Hematopoietic multipotent progenitor cell treated with erythropoietin and hydrocortisone succinate and interleukin-3 and kit ligand, for 8 days (in vitro differentiated cells): ENCODE measurements around the gene CNN2.

Source experiments
- DNase-seq: peaks from one replicate; pipeline ENCODE4 v3.0.0-alpha.2; 2015

Gene CNN2

DNA sequence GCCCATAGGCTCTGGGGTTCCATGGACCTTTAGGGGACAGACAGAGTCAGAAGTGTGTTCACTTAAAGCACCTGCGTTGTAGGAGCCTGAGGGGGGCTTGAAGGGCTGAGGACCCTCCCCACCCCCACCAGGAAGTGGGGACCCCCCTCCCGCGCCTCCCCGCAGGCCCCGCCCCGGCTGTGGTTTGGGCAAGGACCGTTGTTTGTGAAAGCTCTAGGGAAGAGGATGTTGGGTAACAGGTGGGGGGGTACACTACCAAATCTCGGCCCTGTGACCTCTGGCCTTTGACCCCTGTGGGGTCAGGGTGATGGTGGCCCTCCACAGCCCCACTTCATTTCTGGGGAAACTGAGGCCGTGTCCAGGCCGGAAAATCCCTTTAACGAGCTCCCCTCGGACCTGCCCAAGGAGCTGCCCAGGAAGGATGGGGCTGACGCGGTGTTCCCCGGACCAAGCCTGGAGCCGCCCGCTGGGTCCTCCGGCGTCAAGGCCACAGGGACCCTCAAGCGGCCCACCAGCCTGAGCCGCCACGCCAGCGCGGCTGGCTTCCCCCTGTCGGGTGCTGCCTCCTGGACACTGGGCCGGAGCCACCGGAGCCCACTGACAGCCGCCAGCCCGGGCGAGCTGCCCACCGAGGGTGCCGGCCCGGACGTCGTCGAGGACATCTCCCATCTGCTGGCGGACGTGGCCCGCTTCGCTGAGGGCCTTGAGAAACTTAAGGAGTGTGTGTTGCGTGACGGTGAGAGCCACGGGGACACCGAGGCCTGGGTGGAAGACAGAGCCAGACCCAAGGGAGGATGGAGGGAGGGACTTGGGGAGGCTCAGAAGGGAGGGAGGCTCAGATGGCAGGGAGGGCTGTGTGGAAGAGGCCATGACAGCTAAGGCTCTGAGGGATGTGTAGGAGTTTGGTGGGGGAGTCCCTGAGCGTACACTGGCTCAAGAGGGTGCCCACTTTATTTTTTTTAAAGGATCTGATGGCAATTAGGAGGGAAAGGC, 41.9 kb downstream of the CNN2 start:
- DNase-seq = peak; percentile 41

DNA sequence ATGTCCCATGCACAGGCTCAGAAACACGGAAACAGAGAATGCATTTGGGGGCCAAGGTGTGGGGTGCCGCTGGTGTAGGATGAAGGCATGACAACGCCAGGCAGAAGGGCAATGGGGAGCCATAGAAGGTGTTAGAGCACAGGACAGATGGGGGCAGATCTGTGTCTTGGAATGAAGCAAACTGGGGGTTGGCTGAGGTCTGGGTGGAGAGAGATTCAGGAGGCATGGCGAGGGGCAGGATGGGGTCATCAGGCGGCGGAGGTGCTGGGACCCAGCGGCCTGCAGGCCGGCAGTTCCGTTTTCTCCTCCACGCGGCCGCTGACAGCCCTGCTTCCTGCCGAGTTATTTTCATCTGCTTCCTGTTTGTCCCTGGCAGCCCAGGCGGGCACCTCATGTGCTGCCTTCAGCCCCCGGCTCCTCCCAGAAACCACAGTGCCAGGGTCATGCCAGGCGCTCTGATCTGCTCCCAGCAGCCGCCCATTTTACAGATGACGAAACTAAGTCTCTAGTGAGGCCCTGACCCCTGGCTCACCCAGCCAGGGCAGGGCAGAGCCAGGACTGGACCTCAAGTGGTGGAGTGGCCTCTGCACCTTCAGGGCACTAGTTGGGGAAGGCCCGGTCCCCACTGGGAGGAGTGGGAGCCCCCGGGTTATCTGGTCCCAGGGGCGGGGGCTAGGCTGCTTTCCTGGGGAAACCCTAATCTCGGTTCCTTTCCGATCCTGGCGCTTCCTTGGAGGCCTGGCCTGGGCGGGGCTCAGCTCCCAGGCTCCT, 42.8 kb downstream of the CNN2 start:
- peak; percentile 91 for DNase-seq

DNA sequence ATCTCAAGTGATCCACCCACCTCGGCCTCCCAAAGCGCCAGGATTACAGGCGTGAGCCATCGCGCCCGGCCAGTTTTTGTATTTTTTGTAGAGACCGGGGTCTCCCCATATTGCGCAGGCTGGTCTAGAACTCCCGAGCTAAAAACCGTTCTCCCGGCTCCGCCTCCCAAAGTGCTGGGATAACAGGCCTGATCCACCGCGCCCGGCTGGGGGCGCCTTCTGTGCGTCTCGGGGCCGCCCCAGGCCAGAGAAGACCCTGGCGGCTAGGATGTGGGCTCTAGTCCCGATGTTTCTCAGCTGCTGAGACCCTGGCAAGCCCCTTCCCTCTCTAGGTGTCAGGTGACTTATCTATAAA, 44.1 kb downstream of the CNN2 start:
- DNase-seq = no peak

DNA sequence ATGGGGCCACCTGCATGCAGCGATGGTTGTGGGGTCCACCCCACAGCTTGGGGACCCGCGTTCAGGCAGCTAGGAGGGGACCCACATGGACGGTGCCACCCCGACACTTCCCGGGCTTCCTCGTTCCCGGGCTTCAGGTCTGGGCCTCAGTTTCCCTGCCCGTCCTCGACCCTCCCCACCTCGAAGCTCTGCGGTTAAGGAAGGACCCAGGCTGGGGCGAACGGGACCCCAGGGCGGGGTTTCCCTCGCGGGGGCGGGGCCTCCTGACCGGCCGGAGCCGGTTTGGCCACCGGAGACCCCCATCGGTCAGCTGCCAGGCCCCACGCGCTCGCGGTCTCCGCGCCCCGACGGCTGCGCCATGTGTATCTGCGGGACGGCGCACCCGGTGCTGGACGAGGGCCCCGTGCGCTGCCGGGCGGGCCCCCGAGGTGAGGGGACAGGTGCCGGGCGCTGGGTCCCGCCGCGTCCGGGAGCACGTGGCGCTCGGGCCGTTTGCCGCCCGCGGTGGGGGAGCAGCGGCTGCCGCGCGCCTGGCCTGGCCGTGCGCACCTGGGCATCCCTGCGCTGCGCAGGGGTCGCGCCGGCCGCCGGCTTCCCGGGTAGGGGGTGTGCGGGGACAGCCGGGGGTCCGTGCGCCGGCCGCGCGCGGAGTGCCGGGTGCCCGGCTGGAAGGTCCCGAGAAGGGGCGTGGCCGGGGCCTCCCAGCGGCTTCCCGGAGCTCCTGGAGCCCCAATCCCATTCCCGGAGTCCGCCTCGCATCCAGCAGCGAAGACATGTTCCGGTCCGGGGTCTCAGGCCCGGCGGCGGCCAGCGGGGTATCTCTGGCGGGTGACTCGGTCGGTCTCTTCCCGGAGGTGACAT, 44.8 kb downstream of the CNN2 start:
- no peak for DNase-seq

DNA sequence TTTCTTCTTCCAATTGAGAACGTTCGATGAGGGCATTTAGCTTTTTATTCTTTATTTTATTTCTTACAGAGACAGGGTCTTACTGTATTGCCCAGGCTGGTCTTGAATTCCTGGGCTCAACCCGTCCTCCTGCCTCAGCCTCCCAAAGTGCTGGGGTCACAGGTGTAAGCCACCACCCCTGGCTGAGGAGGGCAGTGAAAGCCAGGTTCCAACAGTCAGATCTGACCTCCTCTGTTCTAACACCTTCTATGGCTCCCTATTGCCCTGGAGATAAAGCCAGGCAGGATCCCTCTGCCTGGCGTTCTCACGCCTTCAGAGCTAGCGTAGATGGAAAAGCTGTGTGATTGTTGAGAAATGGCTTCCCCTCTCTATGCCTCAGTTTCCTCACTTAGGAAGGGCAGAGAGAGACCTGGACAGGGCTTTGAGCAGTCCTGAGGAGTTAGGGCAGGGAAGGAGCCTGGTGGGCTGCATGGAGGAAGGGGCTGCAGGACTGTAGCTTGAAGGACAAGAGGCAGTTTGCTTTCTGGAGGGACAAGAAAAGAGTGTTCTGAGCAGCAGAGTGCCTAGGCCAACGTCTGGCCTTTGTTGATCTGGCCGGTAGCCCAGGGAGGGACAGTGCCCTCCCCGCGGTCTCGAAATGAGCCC, 46.1 kb downstream of the CNN2 start:
- DNase-seq = no peak

DNA sequence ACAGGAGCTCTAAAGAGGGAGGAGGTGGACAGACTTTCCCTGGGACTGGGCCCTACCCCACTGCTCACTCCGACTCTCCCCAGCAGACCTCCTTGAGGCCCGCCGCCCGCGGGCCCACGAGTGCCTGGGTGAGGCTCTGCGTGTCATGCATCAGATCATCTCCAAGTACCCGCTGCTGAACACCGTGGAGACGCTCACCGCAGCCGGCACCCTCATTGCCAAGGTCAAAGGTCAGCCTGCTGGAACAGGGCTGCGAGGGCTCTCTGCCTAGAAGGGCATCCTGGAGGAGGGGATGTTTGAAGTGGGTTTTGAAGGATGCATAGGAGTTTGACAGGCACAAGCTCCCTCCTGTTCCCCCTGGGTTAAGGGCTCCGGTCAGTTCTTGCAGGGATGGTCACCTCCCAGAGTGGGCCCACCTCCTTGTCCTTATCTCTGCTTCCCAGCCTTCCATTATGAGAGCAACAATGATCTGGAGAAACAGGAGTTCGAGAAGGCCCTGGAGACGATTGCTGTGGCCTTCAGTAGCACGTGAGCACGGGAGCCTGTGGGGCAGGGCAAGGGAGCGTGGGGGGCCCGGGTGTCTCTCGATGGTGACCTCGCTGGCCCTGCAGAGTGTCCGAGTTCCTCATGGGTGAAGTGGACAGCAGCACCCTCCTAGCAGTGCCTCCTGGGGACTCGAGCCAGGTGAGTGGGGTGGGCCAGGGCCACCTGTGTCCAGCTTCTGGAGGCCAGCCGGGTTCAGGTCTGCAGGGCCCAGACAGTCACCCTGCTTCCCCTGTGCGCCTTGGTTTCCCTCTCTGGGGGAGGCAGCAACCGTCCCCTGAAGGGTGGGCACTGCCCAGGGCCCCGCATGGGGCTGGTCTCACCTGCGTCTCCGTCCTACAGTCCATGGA, 46.9 kb downstream of the CNN2 start:
- DNase-seq = no peak

DNA sequence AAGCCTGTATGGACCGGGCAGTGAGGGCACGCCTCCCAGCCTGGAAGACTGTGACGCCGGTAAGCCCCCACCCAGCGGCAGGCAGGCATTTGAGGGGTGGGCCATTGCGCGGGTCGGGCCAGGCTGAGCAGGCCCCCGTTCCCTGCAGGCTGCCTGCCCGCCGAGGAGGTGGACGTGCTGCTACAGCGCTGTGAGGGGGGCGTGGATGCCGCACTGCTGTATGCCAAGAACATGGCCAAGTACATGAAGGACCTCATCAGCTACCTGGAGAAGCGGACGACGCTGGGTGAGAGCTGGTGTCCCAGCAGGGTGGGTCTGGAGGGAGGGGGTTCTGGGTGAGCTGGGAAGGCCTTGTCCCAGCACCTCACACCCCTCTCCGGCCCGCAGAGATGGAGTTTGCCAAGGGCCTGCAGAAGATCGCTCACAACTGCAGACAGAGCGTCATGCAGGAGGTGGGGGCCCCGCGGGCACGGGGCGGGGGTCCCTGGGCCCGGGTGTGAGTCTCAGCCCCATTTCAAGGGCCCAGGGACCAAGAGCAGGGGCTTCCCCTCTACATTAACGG, 47.6 kb downstream of the CNN2 start:
- DNase-seq = no peak

DNA sequence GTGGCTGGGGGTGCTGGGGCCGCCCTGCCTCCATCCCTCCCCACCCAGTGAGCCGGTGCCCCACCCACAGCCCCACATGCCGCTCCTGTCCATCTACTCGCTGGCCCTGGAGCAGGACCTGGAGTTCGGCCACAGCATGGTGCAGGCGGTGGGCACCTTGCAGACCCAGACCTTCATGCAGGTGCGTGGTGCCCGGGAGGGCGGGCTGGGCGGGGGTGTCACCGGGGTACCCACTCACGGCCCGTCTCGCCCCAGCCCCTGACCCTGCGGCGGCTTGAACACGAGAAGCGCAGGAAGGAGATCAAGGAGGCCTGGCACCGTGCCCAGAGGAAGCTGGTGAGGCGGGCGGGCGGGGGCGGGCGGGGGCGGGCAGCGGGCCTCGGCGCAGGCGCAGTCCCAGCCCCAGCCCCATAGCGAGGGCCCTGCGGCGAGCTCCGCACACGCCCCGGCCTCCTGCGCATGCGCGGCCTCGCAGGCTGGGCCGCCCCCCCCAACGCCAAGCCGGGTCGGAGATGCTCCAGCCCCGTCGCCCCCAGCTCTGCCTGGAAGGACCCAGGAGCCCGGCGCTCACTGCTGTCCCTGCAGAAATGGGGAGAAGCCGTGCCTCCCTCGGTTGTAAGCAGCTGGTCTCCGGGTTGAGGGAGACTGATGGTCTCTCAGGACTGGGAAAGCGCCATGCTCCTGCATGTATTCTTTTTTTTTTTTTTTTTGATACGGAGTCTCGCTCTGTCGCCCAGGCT, 48.3 kb downstream of the CNN2 start:
- DNase-seq = peak; percentile 91

- no peak for DNase-seq
Observed at GRCh38 chr19:1076046-1076386, 49.6 kb downstream of the CNN2 start.

GRCh38 chr19:1076951-1077350, 50.5 kb downstream of the CNN2 start:
- peak; percentile 32 for DNase-seq

DNA sequence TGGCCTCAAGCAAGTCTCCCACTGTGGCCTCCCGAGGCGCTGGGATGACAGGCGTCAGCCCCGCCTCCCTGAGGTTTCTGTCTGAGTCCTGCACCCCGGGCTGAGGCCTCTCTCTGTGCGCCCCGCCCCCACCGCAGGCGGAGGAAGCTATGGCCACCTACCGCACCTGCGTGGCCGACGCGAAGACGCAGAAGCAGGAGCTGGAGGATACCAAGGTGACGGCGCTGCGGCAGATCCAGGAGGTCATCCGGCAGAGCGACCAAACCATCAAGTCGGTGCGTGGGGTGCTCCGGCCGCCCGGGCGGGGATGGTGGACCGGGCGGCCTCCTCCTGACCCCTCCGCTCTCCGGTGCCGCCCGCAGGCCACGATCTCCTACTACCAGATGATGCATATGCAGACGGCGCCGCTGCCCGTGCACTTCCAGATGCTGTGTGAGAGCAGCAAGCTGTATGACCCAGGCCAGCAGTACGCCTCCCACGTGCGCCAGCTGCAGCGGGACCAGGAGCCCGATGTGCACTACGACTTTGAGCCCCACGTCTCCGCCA, 53.2 kb downstream of the CNN2 start:
- no peak for DNase-seq

DNA sequence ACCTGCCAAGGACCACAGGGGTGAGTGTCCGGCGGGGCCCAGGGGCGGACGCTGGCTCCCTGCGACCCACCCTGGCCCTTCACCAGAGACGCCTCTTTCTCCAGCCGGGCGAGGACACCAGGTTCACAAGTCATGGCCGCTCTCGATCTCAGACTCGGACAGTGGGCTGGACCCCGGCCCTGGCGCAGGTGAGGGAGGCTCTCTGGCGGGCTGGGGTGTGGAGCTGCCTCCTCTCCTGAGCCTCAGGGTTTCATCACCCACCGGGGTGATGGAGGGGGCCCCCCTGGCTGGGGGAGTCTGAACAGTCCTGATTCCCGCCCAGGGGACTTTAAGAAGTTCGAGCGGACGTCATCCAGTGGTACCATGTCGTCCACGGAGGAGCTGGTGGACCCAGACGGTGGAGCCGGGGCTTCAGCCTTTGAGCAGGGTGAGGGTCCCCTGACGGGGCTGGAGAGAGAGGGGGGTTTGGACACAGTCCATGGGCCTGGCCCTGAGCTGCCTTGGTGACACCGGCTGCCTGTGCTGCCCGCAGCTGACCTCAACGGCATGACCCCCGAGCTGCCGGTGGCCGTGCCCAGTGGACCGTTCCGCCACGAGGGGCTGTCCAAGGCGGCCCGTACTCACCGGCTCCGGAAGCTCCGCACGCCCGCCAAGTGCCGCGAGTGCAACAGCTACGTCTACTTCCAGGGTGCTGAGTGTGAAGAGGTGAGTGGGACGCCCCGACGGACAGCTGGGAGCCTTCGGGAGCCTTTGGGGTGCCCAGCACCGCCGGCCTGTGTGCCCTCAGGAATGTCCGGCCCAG, 54.2 kb downstream of the CNN2 start:
- no peak for DNase-seq

DNA sequence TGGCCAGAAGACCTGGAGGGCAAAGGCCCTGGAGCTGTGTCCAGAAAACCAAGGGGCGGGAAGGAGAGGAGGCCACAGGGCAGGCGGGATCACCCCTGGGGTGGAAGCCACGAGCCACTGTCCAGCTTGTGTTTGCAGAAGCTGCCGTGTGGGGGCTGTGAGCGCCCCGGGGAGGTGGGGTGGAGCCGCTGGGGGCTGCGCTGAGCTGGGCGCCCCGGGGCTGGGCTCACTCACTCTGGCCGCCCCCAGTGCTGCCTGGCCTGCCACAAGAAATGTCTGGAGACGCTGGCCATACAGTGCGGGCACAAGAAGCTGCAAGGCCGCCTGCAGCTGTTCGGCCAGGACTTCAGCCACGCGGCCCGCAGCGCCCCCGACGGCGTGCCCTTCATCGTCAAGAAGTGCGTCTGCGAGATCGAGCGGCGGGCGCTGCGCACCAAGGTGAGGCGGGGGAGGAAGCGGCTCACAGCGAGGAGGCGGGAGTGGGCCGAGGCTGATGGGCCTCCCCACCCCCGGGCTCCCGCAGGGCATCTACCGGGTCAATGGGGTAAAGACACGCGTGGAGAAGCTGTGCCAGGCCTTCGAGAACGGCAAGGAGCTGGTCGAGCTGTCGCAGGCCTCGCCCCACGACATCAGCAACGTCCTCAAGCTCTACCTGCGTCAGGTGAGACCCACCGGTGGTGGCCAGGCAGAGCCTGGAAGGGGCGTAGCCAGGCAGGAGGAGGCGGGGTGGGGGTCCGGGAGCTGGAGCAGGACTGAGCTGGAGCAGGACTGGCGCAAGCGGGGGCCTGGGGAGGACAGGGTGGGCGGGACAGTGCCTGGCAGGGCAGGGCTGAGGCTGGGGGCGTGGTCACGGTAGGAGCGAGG, 55.1 kb downstream of the CNN2 start:
- DNase-seq = no peak

GRCh38 chr19:1082165-1082927, 55.9 kb downstream of the CNN2 start:
- peak; percentile 74 for DNase-seq

DNA sequence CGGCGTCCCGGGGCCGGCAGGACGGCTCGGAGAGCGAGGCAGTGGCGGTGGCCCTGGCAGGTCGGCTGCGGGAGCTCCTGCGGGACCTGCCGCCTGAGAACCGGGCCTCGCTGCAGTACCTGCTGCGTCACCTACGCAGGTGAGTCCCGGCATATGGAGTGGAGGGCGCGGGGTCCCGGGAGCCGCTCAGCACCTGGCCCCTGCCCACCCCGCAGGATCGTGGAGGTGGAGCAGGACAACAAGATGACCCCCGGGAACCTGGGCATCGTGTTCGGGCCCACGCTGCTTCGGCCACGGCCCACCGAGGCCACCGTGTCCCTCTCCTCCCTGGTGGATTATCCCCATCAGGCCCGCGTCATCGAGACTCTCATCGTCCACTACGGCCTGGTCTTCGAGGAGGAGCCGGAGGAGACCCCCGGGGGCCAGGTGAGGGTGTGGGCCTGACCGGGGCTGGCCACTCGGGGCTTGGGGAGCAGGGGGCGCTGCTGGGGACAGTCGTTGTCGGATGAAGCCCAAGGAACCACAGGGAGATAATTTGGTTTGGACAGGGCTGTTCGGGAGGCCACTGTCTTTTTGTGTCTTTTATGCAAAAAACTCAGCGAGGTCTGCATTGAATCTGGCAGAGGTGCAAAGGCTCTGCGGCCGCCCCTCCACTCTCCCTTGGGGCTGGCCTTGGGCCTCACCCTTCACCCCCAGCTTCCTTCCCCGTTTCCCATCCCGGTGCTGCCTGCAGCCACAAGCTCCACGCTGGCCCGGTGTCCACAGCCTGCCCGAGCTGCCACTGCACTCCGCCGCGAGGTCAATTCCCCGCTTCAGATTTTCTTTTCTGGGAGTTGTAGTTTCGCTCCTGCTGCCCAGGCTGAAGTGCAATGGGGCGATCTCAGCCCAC, 56.8 kb downstream of the CNN2 start:
- no peak for DNase-seq
